HG03039 (cell line): ENCODE measurements around the gene TULP1.
A peak's percentile ranks its signal among the peaks of the same experiment; 100 is the strongest.

Experiments used
- ATAC-seq: cut with Tn5 transposase; IDR thresholded peaks from one replicate; pipeline ENCODE4 v1.9.1; 2021; ENCODE audit warnings: mild to moderate bottlenecking, moderate library complexity; ENCODE audit not compliant: unreplicated experiment

Gene TULP1

DNA sequence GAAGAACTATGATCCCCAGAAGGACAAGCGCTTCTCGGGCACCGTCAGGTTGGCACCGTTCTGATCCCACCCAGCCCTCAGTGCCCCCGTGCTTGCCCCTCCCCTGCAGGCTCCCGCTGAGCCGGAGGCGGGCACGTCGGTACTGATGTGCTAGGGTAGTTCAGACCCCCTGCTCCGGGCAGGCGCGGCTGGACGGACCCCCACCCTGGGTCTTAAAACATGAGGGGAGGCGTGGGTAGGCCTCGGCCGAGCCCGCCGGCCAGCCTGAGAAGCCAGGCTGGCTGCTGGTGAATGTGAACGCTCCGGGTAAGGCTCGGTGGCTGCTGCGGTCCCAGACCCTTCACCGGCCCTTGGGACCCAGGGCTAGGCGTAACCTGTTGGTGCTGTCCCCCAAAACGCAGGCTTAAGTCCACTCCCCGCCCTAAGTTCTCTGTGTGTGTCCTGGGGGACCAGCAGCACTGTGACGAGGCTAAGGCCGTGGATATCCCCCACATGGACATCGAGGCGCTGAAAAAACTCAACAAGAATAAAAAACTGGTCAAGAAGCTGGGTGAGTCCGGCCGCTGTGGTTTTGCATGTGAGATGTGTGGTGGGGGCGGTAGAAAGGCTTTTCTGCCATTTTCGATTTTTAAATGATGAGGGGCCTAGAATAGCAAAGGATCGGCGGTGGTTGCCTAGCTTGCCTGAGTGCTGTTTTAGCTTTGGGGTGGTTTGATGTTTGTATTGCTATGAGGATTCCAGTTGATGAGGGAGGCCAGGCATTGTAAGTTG lies 43.5 kb downstream of the TULP1 start:
- peak; percentile 2 for ATAC-seq

GRCh38 chr6:35468181-35468979 lies 44.3 kb downstream of the TULP1 start, which contains the start of gene RPL10A:
Gene RPL10A (plus strand): TSS chr6:35468401. CDS start chr6:35468435, 34 bp downstream.
- peak; percentile 65 for ATAC-seq

DNA sequence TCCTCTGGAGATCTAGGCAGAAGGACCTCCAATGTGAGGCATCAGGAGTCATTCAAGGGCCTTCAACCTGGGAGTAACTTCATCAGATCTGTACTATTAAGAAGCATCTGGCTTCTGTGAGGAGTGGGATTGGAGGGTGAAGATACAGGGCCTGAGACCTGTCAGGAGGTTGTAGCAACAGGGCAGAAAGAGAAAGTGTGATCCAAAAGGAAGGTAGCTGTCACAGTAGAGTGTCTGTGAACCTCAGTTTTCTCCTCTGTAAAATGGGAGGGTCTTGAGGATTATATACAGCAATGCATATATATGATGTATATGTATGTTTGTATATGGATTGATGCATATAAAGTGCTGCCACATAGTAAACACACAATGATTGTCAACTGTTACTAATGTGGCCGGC lies 47.0 kb downstream of the TULP1 start:
- ATAC-seq: no peak

DNA sequence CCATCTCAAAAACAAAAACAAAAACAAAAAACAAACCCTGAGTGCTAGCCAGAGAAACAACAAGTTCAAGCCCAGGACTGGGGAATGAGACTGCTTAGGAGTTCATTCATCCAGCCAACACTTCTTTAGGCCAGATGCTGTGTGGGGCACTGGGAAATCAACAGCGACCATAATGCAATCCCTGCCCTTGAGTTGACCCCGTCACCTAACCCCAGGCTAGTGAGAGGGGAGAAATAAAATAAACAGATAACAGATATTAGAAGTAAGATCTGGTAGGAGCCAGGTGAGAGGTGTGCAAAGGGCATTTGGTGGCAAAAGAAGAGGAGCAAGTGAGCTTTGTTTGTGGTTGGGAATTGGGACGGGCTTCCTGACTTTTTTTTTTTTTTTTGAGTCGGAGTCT lies 49.4 kb downstream of the TULP1 start:
- ATAC-seq: no peak

- ATAC-seq: no peak
Measured at GRCh38 chr6:35461270-35461669, 51.4 kb downstream of the TULP1 start.

DNA sequence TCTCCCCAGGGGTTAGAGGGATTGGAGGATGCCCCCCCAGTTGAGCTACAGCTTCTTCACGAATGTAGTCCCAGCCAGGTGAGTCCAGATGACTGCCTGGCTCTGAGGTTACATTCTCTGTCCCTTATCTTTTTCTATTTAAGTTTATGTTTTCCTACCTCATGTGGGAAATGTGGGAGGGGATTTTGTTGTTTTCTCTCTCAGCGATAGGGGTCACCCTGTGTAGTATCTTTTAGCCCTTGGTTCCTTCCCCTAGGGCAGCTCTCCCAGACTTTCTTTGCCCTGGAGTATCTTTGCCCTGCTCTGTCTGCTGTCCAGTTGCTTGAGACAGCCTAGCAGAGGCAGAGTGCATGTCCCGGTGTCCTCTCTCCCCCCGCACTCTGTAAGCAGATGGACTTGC lies 54.8 kb downstream of the TULP1 start:
- no peak for ATAC-seq

DNA sequence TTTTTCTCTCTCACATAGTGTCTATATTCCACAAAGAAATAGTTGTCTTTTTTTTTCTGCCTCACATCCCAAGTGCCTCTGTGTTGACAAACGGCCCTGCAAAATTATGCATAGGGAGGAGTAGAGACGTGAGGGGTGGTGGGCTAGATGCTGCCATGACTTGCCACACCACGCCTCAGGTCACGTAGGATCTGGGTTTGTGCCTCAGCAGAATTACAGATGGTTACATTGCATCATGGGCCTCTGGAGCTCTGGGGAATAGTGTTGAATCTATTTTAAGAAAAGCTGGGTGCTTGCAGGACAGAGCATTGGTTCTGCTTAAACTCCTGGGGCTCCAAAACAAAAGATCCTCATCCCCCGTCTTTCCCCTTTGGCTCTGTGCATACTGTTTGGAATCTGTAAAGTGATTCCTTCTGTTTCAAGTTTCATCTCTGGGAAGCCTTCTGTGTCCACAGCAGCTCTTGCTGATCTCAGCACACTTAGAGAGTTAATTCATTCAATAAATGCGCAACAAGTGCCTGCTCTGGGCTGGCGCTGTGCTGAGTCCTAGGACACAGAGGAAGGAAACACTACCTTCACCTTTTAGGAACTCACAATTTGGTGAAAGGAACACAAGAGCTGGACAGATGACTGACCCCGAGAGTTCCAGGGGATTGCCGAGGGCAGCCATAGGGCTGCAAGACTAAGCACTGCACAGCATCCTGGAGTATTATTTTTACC lies 58.1 kb downstream of the TULP1 start:
- ATAC-seq: no peak

DNA sequence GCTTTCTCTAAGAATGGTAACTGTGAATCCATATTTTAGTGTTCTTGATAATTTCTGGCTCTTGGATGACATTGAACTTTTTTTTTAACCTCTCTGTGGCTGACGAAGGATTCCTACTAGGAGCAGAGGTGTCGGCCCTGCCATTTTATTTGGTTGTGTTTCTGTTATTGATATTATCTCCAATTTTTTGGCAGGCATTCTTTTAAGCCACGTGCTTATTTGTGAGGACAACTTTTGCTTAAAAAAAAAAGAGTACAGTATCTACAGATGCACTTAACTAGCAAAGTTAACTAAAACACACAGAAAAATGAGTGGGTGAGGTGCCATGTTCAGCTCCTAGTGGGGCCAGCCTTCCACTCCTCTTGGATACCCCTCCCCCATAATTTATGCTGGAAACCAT lies 59.5 kb downstream of the TULP1 start:
- no peak for ATAC-seq

DNA sequence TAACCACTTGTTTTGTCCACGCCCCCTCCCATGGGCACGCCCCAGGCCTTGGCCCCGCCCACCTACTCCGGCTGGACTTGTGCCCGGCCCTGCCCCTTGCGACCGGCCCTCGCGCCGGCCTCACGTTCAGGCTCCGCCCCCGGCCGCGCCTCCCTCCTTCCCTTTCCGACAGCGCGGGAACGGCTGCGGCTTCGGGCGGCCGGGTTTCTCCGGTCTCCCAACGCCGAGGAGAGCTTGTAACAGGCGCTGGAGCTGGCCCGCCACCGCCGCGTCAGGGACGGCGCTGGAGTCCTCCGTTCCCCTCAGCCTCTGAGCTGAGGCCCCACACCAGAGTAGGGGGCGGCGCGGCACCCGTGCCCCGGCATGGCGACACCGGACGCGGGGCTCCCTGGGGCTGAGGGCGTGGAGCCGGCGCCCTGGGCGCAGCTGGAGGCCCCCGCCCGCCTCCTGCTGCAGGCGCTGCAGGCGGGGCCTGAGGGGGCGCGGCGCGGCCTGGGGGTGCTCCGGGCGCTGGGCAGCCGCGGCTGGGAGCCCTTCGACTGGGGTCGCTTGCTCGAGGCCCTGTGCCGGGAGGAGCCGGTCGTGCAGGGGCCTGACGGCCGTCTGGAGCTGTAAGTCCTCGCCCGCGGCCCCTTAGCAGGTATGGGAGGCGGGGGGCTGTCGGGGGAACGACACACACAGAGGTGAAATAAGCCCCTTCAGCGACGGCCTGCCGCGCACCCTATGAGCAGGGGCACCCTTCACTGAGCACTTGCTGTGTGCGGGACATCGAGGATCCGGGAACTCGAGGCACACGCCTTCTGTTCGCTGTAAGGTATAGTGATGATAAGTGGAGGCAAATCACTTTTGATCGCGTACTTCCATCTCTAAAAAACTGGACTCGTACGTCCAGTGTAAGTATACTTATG lies 60.3 kb downstream of the TULP1 start, which contains the start of gene FANCE:
TSS of gene FANCE (plus strand) at position 156 of the 908 bp plus-strand sequence. CDS start at position 364, 208 bp downstream.
- peak; percentile 88 for ATAC-seq

DNA sequence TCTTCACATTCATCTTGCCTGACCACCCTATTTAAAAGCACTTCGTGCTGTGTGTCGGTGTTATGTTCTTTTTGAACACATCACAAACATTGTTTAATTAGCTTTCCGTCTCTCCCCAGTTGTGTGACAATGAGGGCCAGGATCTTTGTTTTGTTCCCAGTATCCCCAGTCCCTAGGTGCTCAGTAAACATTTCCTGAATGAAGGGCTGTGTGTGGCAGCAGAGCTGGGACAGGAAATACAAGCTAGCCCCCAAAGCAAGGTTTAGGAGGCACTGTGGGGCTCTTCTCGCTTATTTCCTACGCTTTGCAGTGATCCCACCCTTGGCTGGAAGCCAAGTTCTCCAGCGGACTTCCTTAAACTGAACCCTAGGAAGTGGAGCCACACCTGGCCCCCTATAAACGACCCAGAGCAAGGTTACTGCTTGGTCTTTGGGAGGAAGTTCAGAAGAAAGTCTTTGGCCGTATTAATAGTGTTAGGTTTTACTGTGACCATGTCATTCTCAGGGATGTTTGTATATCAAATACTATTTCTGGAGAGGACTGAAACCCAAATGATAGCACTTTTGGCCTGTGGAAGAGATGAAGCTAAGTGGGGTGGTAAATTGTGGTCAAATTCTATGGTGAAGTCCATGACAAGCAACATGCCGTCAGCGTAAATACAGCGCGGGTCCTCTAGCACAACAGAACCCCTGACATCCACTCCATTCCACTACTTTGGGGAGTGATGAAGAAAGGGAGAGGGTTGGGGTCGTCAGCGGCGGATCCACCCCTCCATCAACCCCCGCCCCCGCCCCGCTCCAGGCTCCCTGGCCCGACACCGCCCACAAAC lies 61.1 kb downstream of the TULP1 start:
- ATAC-seq: no peak

- ATAC-seq: no peak
Measured at GRCh38 chr6:35449287-35449881, 63.3 kb downstream of the TULP1 start.

DNA sequence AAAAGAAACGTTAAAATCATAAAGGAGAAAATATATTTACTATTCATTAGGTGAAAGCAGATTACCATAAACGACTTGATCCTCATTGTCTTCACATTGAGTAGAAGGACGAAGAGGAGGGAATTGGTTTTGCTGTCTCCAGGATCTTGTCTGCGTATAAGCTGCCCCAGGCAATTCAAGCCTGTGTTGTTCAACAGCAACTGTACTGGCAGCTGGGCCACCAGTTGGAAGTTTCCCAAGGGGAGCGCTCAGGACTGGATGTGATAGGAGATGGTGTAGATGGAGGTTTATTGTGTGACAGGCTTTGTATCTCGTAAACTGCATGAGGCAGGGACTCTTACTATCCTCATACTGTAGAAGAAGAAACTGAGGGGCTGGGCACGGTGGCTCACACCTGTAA lies 64.5 kb downstream of the TULP1 start:
- ATAC-seq: no peak
